Daoy (cell line): ENCODE measurements around the gene POLR1G. TPM values are rescaled to one million over a fixed set of nuclear protein-coding genes. Genes with fewer than 3 reads are reported as not detected.
"Not testable (repeated sequence)": the region's sequence is repeated elsewhere in the genome, so short reads cannot be mapped to it uniquely, and the experiment has no call there.

Experiments used
- DNase-seq: peaks from one replicate; pipeline ENCODE4 v3.0.0-alpha.2; 2015; ENCODE audit warnings: low read depth
- total RNA-seq: library from RNA; depleted of rRNA; stranded (reverse); fragments of >200 nt; shearing (Covaris generic); gene quantifications from 2 replicates; pipeline ENCODE4 v1.2.3, GENCODE V29; 2014

Gene POLR1G
- total RNA-seq, 1 experiment from 2014 or later, result 24.7 TPM

- no peak for DNase-seq
Observed at GRCh38 chr19:45400192-45400591, 6.3 kb upstream of the POLR1G start.

GRCh38 chr19:45401815-45402214, 4.6 kb upstream of the POLR1G start:
- DNase-seq, result no peak

- peak; percentile 39 for DNase-seq
Observed at GRCh38 chr19:45402298-45403061, 4.0 kb upstream of the POLR1G start.

GRCh38 chr19:45403272-45403671, 3.2 kb upstream of the POLR1G start:
- no peak for DNase-seq

- DNase-seq, result peak; percentile 43
Observed at GRCh38 chr19:45403781-45404556, 2.5 kb upstream of the POLR1G start.

- peak; percentile 65 for DNase-seq
Observed at GRCh38 chr19:45404557-45405434, 1.6 kb upstream of the POLR1G start, which contains the start of gene PPP1R13L. Gene PPP1R13L, minus strand, starts transcription at chr19:45405069. Its CDS starts 6,751 bp downstream, at chr19:45398318.

- peak; percentile 95 for DNase-seq
Observed at GRCh38 chr19:45405435-45406225, 814 bp upstream of the POLR1G start.

GRCh38 chr19:45407091-45407375, 589 bp downstream of the POLR1G start:
- DNase-seq, result no peak

GRCh38 chr19:45407585-45407984, 1.1 kb downstream of the POLR1G start:
- DNase-seq, result not testable (repeated sequence)

- no peak for DNase-seq
Observed at GRCh38 chr19:45408121-45408520, 1.7 kb downstream of the POLR1G start.

- DNase-seq, result no peak
Observed at GRCh38 chr19:45408830-45409556, 2.5 kb downstream of the POLR1G start.

GRCh38 chr19:45409557-45409920, 3.1 kb downstream of the POLR1G start:
- no peak for DNase-seq

- not testable (repeated sequence) for DNase-seq
Observed at GRCh38 chr19:45410330-45410729, 3.9 kb downstream of the POLR1G start.

- DNase-seq, result no peak
Observed at GRCh38 chr19:45413497-45413896, 7.1 kb downstream of the POLR1G start.

GRCh38 chr19:45414468-45414867, 8.0 kb downstream of the POLR1G start:
- DNase-seq, result no peak

GRCh38 chr19:45417151-45417550, 10.7 kb downstream of the POLR1G start:
- no peak for DNase-seq

GRCh38 chr19:45418802-45419201, 12.4 kb downstream of the POLR1G start:
- DNase-seq, result no peak

- no peak for DNase-seq
Observed at GRCh38 chr19:45419396-45419795, 13.0 kb downstream of the POLR1G start.

GRCh38 chr19:45419895-45420294, 13.5 kb downstream of the POLR1G start:
- no peak for DNase-seq

GRCh38 chr19:45420356-45420755, 13.9 kb downstream of the POLR1G start:
- DNase-seq, result no peak

GRCh38 chr19:45420871-45421270, 14.4 kb downstream of the POLR1G start:
- DNase-seq, result no peak
